ENCODE measurements around the gene OSTN. TPM values are rescaled to one million over a fixed set of nuclear protein-coding genes. Genes with fewer than 3 reads are reported as not detected.

The OSTN gene
- total RNA-seq, 1 donor from 2014 or later, result 0.36 TPM

- no peaks in the 10 kb centered on the region for H3K4me1 ChIP-seq
- TF ChIP-seq CTCF (IDR thresholded peaks at IDR 0.05; ENCODE audit: borderline replicate concordance), result no peak
- H3K4me3 ChIP-seq, result no peak overlapping the region
- no peaks in the 10 kb centered on the region for H3K27me3 ChIP-seq (ENCODE audit: low read depth)
- no peaks in the 10 kb centered on the region for H3K36me3 ChIP-seq
- no peaks in the 10 kb centered on the region for H3K9me3 ChIP-seq (replicated peaks)
- intact Hi-C loops (cut with micrococcal nuclease), result no loop called here
- H3K27ac ChIP-seq (replicated peaks), result no peak overlapping the region
- DNase-seq, result no peak
These were observed 61.6 kb downstream of the OSTN start for GRCh38 chr3:191260431-191261303.

GRCh38 chr3:191261304-191261638, 62.2 kb downstream of the OSTN start:
- Histone ChIP-seq H3K4me3 (no peak overlapping the region), H3K36me3 (no peaks in the 10 kb centered on the region)
- intact Hi-C loops (cut with micrococcal nuclease), result no loop called here

GRCh38 chr3:191262650-191263049, 63.6 kb downstream of the OSTN start:
- Histone ChIP-seq H3K9me3 (replicated peaks) (no peaks in the 10 kb centered on the region), H3K4me1 (no peaks in the 10 kb centered on the region), H3K27ac (replicated peaks) (no peak overlapping the region), H3K27me3 (ENCODE audit: low read depth) (no peaks in the 10 kb centered on the region), H3K4me3 (no peak overlapping the region), H3K36me3 (no peaks in the 10 kb centered on the region)
- no peak for DNase-seq
- intact Hi-C loops (cut with micrococcal nuclease), result no loop called here
- TF ChIP-seq CTCF (IDR thresholded peaks at IDR 0.05; ENCODE audit: borderline replicate concordance), result no peak

More at GRCh38 chr3:191261304-191261638, 62.2 kb downstream of the OSTN start:
- Histone ChIP-seq H3K27me3 (ENCODE audit: low read depth) (no peaks in the 10 kb centered on the region), H3K9me3 (replicated peaks) (no peaks in the 10 kb centered on the region), H3K4me1 (no peaks in the 10 kb centered on the region), H3K27ac (replicated peaks) (no peak overlapping the region)
- TF ChIP-seq CTCF (IDR thresholded peaks at IDR 0.05; ENCODE audit: borderline replicate concordance), result no peak
- DNase-seq, result no peak

- Histone ChIP-seq H3K4me3 (peak overlapping the region; percentile 23), H3K4me1 (no peaks in the 10 kb centered on the region), H3K9me3 (replicated peaks) (no peaks in the 10 kb centered on the region), H3K27ac (replicated peaks) (peak overlapping the region; percentile 16), H3K27me3 (ENCODE audit: low read depth) (no peaks in the 10 kb centered on the region), H3K36me3 (no peaks in the 10 kb centered on the region)
- intact Hi-C loops (cut with micrococcal nuclease), result no loop called here
- TF ChIP-seq CTCF (IDR thresholded peaks at IDR 0.05; ENCODE audit: borderline replicate concordance), result no peak
- no peak for DNase-seq
These were observed 64.3 kb downstream of the OSTN start for GRCh38 chr3:191263365-191263764.

- no peaks in the 10 kb centered on the region for H3K4me1 ChIP-seq
- intact Hi-C loops (cut with micrococcal nuclease), result no loop called here
- H3K9me3 ChIP-seq (replicated peaks), result no peaks in the 10 kb centered on the region
- peak overlapping the region; percentile 23 for H3K4me3 ChIP-seq
- no peaks in the 10 kb centered on the region for H3K27me3 ChIP-seq (ENCODE audit: low read depth)
- H3K27ac ChIP-seq (replicated peaks), result peak overlapping the region; percentile 16
- TF ChIP-seq CTCF (IDR thresholded peaks at IDR 0.05; ENCODE audit: borderline replicate concordance), result no peak
- no peaks in the 10 kb centered on the region for H3K36me3 ChIP-seq
- DNase-seq, result no peak
These were observed 64.8 kb downstream of the OSTN start for GRCh38 chr3:191263850-191264249.

All from left ventricle myocardium inferior (tissue), 1 donor.